A673 (cell line): ENCODE results near the gene TSPAN7. TPM values are rescaled to one million over a fixed set of nuclear protein-coding genes. Genes with fewer than 3 reads are reported as not detected.

Experiments
- BruUV-seq: library from RNA; stranded (reverse); fragments of 400-500 nt; replicated peaks from 2 replicates; lab custom pipeline; 2021; lab: Mats Ljungman, UMichigan
- CTCF ChIA-PET: fragments of 300-600 bp; sonication (Branson Sonifier 250); formaldehyde crosslinking; loops from one replicate; lab custom pipeline; 2022; ENCODE audit warnings: antibody characterized with exemption; lab: Charles Lee
- POLR2A ChIA-PET: fragments of 300-600 bp; sonication (Branson Sonifier 250); formaldehyde crosslinking; loops from one replicate; lab custom pipeline; 2022; ENCODE audit warnings: antibody characterized with exemption; ENCODE audit not compliant: low non-redundant PET; lab: Charles Lee
- DNase-seq: peaks from one replicate; pipeline ENCODE4 v3.0.0-alpha.2; 2015; ENCODE audit warnings: low spot score
- H3K27ac ChIP-seq: fragments of 200-600 bp; sonication (generic); 2 replicates; pipeline ENCODE4 v1.5.1; 2016; ENCODE audit warnings: mixed run types, low read depth, mild to moderate bottlenecking, mixed read lengths, antibody characterized with exemption, low read length; ENCODE audit not compliant: poor library complexity, severe bottlenecking
- H3K27me3 ChIP-seq: fragments of 200-600 bp; sonication (generic); replicated peaks from 2 replicates; pipeline ENCODE4 v1.6.1; 2017; ENCODE audit warnings: mixed run types, low read depth, mild to moderate bottlenecking, mixed read lengths, antibody characterized with exemption, low read length; ENCODE audit not compliant: insufficient read depth, poor library complexity
- H3K36me3 ChIP-seq: fragments of 200-600 bp; sonication (generic); 2 replicates; pipeline ENCODE4 v1.6.1; 2016; ENCODE audit warnings: mixed run types, mild to moderate bottlenecking, mixed read lengths, antibody characterized with exemption, low read length; ENCODE audit not compliant: insufficient read depth, poor library complexity, severe bottlenecking
- H3K4me1 ChIP-seq: fragments of 200-600 bp; sonication (generic); 2 replicates; pipeline ENCODE4 v1.6.1; 2017; ENCODE audit warnings: mixed run types, mild to moderate bottlenecking, mixed read lengths, antibody characterized with exemption, low read length; ENCODE audit not compliant: insufficient read depth, poor library complexity, severe bottlenecking
- H3K4me3 ChIP-seq: fragments of 200-600 bp; sonication (generic); 2 replicates; pipeline ENCODE4 v1.5.1; 2016; ENCODE audit warnings: low read depth, mixed run types, mild to moderate bottlenecking, mixed read lengths, low read length; ENCODE audit not compliant: poor library complexity, severe bottlenecking
- H3K9me3 ChIP-seq: fragments of 200-600 bp; sonication (generic); 2 replicates; pipeline ENCODE4 v1.6.1; 2016; ENCODE audit warnings: mixed run types, low read depth, mild to moderate bottlenecking, mixed read lengths, antibody characterized with exemption, low read length; ENCODE audit not compliant: poor library complexity, severe bottlenecking
- EZH2 ChIP-seq: fragments of 200-600 bp; sonication (generic); IDR thresholded peaks from 2 replicates; pipeline ENCODE4 v1.6.1; 2017; ENCODE audit warnings: borderline replicate concordance, low read depth, mild to moderate bottlenecking, mixed read lengths, antibody characterized with exemption, low read length; ENCODE audit not compliant: poor library complexity, severe bottlenecking
- intact Hi-C: fragments of 100-400 bp; cut with micrococcal nuclease; formaldehyde crosslinking; loops from one replicate; pipeline ENCODE4 v1.10.0; 2022; ENCODE audit not compliant: unreplicated experiment
- total RNA-seq: library from RNA; stranded (reverse); gene quantifications from 2 replicates; pipeline ENCODE4 v1.2.3, GENCODE V29; 2021
- TF ChIP-seq, protein P1 (sequence below): fragments of 300-800, 200-600 bp; sonication (generic); conservative IDR thresholded peaks from 2 replicates; pipeline ENCODE4 v1.5.1; 2017; ENCODE audit warnings: low read depth, mild to moderate bottlenecking, antibody characterized with exemption, low read length, moderate library complexity, mixed read lengths

Gene TSPAN7
- total RNA-seq, 1 experiment from 2014 or later = 0.26 TPM

- no peak for TF ChIP-seq EZH2
- no peak overlapping the region for H3K4me3 ChIP-seq
- no peaks in the 10 kb centered on the region for H3K4me1 ChIP-seq
- POLR2A ChIA-PET = no interaction called here
- intact Hi-C loops = loop anchor here (2.0 kb wide), 1 partner anchor 190 kb away; no protein-coding TSS in a partner anchor
- no peak overlapping the region for H3K27ac ChIP-seq
- CTCF ChIA-PET = no interaction called here
- H3K9me3 ChIP-seq = no peaks in the 10 kb centered on the region
- DNase-seq = no peak
- H3K36me3 ChIP-seq = no peaks in the 10 kb centered on the region
- no TSS peak for BruUV-seq
- H3K27me3 ChIP-seq = peaks cover 5% of the 10 kb centered on the region
These were observed 87.9 kb downstream of the TSPAN7 start for GRCh38 chrX:38649221-38649620.

GRCh38 chrX:38649674-38650647, 88.6 kb downstream of the TSPAN7 start:
- CTCF ChIA-PET = no interaction called here

DNA sequence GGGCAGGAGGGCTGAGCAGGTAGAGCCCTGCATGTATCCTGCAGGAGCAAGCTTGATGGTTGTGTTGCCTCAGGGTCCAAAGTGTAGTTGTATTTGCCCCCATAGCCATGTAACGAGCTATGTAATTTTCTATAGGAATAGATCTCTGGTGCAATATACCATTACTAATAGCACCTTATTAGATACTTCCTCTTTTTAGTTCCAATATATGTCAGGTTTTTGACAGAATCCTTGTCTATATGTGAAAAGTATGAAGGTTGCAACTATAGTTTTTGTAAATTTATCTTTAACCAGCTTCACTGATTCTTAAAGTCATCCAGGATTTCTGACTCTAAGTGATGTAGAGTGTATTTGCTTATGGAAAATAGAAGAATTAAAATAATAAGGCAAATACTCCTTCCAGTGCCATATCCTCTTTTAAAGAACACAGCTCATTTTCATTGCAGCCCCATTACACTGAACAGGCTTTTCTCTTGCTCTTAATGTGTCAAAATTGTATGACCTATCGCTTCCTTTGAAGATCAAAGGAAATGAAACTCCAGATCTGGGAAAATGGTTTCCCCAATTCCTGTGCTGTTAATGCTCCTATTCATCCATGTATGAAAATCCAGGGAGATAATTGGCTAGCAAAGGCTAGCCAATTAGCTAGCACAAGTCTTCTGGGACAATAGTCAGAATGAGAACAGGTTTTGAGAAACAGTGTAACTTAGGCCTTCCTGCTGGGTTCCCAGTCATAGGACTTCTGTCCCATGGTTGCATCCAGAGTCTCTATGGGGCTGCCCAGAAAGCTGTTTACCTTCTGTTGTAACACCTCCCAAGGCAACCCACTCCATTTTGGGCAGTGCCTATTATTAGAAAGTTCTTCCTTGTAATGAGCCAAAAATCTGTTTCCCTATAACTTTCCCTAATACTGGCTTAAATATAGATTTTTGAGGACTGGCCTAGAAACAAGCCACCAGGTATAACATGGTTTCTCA, 90.6 kb downstream of the TSPAN7 start:
- intact Hi-C loops = loop anchor here (10.0 kb wide), 1 partner anchor 277 kb away; no protein-coding TSS in a partner anchor
- POLR2A ChIA-PET = no interaction called here
- Histone ChIP-seq H3K4me1 (no peaks in the 10 kb centered on the region), H3K27me3 (peaks cover 3% of the 10 kb centered on the region), H3K4me3 (no peak overlapping the region), H3K27ac (no peak overlapping the region), H3K9me3 (no peaks in the 10 kb centered on the region), H3K36me3 (no peaks in the 10 kb centered on the region)
- TF ChIP-seq, protein P1, sequence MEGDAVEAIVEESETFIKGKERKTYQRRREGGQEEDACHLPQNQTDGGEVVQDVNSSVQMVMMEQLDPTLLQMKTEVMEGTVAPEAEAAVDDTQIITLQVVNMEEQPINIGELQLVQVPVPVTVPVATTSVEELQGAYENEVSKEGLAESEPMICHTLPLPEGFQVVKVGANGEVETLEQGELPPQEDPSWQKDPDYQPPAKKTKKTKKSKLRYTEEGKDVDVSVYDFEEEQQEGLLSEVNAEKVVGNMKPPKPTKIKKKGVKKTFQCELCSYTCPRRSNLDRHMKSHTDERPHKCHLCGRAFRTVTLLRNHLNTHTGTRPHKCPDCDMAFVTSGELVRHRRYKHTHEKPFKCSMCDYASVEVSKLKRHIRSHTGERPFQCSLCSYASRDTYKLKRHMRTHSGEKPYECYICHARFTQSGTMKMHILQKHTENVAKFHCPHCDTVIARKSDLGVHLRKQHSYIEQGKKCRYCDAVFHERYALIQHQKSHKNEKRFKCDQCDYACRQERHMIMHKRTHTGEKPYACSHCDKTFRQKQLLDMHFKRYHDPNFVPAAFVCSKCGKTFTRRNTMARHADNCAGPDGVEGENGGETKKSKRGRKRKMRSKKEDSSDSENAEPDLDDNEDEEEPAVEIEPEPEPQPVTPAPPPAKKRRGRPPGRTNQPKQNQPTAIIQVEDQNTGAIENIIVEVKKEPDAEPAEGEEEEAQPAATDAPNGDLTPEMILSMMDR = no peak
- TF ChIP-seq EZH2 = no peak
- no TSS peak for BruUV-seq
- CTCF ChIA-PET = no interaction called here
- DNase-seq = no peak

More at GRCh38 chrX:38649674-38650647, 88.6 kb downstream of the TSPAN7 start:
- no peaks in the 10 kb centered on the region for H3K36me3 ChIP-seq
- H3K27ac ChIP-seq = no peak overlapping the region
- POLR2A ChIA-PET = no interaction called here
- intact Hi-C loops = loop anchor here (2.0 to 10.0 kb wide), 2 partner anchors 191 to 275 kb away; no protein-coding TSS in a partner anchor
- no TSS peak for BruUV-seq
- no peak for TF ChIP-seq EZH2
- TF ChIP-seq, protein P1 = no peak
- H3K4me1 ChIP-seq = no peaks in the 10 kb centered on the region
- H3K9me3 ChIP-seq = no peaks in the 10 kb centered on the region
- H3K4me3 ChIP-seq = no peak overlapping the region
- no peak for DNase-seq
- H3K27me3 ChIP-seq = peaks cover 5% of the 10 kb centered on the region
